Measurements from ENCODE around the gene RNFT2. TPM values are rescaled to one million over a fixed set of nuclear protein-coding genes. Genes with fewer than 3 reads are reported as not detected.
"Not testable (repeated sequence)": the region's sequence is repeated elsewhere in the genome, so short reads cannot be mapped to it uniquely, and the experiment has no call there.

RNFT2 gene
- total RNA-seq, 4 donors from 2014 or later: 0.26 to 0.38 TPM; not detected in 2

DNA sequence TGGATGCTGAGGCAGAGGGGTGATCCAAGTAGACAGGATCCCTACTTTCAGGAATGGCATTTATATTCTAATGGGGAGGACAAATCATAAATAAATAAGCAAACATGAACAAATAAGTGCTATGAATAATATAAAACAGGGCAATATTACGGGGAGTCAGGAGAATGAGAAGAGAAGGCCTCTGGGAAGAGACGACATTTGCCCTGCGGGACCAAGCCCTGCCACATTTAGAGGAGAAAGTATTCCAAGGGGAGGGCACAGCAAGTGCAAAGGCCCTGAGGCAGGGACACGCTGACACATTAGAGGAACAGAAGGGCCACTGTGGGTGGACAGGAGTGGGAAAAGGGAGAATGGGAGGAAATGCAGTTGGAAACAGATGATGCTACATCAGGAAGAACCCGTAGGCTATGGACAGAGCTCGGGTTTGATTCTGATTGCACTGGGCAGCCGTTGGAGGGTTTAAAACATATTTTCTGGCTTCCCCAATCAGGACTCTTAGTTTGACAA lies 1.3 kb downstream of the RNFT2 start:
- Histone ChIP-seq H3K9me3 (no peaks in the 10 kb centered on the region), H3K27ac (no peak overlapping the region), H3K27me3 (no peaks in the 10 kb centered on the region), H3K36me3 (peaks cover 0 to 12% (median 0%) of the 10 kb centered on the region in 3 donors), H3K4me1 (peaks cover 4 to 21% (median 12%) of the 10 kb centered on the region in 3 donors), H3K4me3 (no peak overlapping the region)
- intact Hi-C loops (cut with DNase I): loop anchor here (10.0 kb wide), 1 partner anchor 75 kb away; no protein-coding TSS in a partner anchor
- TF ChIP-seq POLR2A (IDR thresholded peaks at IDR 0.05): no peak
- TF ChIP-seq CTCF (IDR thresholded peaks at IDR 0.05): no peak
- no peak for DNase-seq
- 73 to 81% methylated on average over 7 of the region's 7 CpGs for WGBS, 2 donors

DNA sequence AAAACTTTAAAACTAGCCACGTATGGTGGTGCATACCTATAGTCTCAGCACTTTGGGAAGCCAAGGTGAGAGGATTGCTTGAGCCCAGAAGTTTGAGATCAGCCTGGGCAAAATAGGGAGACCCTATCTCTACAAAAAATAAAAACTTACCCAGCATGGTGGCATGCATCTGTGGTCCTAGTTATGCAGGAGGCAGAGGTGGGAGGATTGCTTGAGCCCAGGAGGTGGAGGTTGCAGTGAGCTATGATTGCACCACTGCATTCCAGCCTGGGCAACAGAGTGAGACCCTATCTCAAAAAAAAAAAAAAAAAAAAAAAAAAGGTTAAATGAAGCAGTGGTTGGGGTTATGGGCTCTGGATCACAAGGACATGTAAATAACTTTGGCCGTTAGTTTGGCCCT lies 4.7 kb downstream of the RNFT2 start:
- H3K27me3 ChIP-seq; H3K36me3 ChIP-seq; H3K4me3 ChIP-seq; DNase-seq; H3K4me1 ChIP-seq; H3K27ac ChIP-seq; intact Hi-C loops (cut with DNase I); H3K9me3 ChIP-seq: not testable (repeated sequence)
- WGBS, 2 donors: 60 to 71% methylated on average over 2 of the region's 2 CpGs

GRCh38 chr12:116744766-116745165 lies 6.7 kb downstream of the RNFT2 start:
- no peak overlapping the region for H3K27ac ChIP-seq
- no peak for DNase-seq
- TF ChIP-seq POLR2A (IDR thresholded peaks at IDR 0.05): no peak
- TF ChIP-seq CTCF (IDR thresholded peaks at IDR 0.05): no peak
- WGBS, 2 donors: 50 to 60% methylated on average over 2 to 3 of the region's 3 CpGs
- H3K4me1 ChIP-seq: no peaks in the 10 kb centered on the region
- no peak overlapping the region for H3K4me3 ChIP-seq
- no peaks in the 10 kb centered on the region for H3K27me3 ChIP-seq
- intact Hi-C loops (cut with DNase I): no loop called here
- no peaks in the 10 kb centered on the region for H3K36me3 ChIP-seq
- no peaks in the 10 kb centered on the region for H3K9me3 ChIP-seq

DNA sequence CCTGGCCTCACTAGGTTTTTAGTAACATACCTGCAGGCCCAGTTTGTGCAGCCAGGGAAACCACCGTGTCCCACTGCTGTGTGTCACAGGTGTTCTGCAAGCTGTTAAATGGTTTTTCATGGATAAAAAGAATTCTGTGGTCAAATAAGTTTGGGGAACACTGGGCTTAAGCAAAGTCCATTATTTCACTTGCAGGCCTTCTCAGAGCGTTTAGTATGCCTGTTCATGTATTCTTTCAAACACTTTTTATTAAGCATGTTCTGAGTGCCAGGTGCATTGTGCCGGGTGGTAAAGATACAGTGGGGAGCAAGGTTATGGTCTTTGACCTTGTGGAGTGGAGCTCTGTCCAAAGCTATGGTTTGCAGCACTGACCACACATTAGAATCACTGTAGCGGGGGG lies 7.4 kb downstream of the RNFT2 start:
- no peaks in the 10 kb centered on the region for H3K36me3 ChIP-seq
- 90 to 94% methylated on average over 3 of the region's 4 CpGs for WGBS, 2 donors
- TF ChIP-seq CTCF (IDR thresholded peaks at IDR 0.05) (no peak), POLR2A (IDR thresholded peaks at IDR 0.05) (no peak)
- no peaks in the 10 kb centered on the region for H3K9me3 ChIP-seq
- no peak for DNase-seq
- no peak overlapping the region for H3K4me3 ChIP-seq
- H3K27me3 ChIP-seq: no peaks in the 10 kb centered on the region
- H3K27ac ChIP-seq: no peak overlapping the region
- intact Hi-C loops (cut with DNase I): no loop called here
- H3K4me1 ChIP-seq: no peaks in the 10 kb centered on the region

DNA sequence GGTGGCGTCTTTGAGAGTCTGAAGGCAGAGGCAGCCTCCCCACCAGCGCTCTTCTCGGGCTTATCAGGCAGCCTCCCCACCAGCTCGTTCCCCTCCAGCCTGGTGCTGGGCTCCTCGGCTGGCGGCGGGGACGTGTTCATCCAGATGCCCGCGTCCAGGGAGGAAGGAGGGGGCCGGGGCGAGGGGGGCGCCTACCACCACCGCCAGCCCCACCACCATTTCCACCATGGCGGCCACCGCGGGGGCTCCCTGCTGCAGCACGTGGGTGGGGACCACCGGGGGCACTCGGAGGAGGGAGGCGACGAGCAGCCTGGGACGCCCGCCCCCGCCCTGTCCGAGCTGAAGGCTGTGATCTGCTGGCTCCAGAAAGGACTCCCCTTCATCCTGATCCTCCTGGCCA lies 11.8 kb downstream of the RNFT2 start:
- TF ChIP-seq CTCF (IDR thresholded peaks at IDR 0.05) (no peak), POLR2A (IDR thresholded peaks at IDR 0.05) (no peak)
- Histone ChIP-seq H3K4me1 (no peaks in the 10 kb centered on the region), H3K27me3 (no peaks in the 10 kb centered on the region), H3K36me3 (no peaks in the 10 kb centered on the region), H3K9me3 (no peaks in the 10 kb centered on the region), H3K27ac (no peak overlapping the region), H3K4me3 (no peak overlapping the region)
- WGBS, 2 donors: 92 to 100% methylated on average over 1 to 4 of the region's 26 CpGs
- DNase-seq: no peak
- intact Hi-C loops (cut with DNase I): no loop called here

DNA sequence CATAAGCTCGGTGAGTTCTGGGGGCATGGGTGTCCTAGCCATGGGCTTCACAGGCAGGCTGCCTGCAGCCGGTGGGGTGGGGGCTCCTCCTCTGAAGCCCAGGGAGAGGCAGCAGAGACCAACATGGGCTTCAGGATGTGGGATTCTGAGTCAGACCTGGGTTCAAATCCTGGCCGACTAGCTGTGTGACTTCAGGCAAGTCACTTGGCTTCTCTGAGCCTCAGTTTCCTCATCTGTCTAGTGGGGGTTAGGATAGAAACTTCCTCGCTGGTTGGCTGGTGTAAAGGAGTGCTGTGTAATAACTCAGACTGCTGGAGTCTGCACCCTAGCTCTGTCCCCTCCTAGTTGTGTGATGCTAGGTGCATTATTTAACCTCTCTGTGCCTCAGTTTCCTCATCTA lies 12.2 kb downstream of the RNFT2 start:
- 86 to 100% methylated on average over 1 of the region's 4 CpGs for WGBS, 2 donors

GRCh38 chr12:116754097-116754496 lies 16.0 kb downstream of the RNFT2 start:
- WGBS, 2 donors: 93 to 95% methylated on average over 5 of the region's 5 CpGs
- H3K4me3 ChIP-seq; H3K27me3 ChIP-seq; H3K36me3 ChIP-seq; H3K4me1 ChIP-seq; intact Hi-C loops (cut with DNase I); H3K9me3 ChIP-seq; H3K27ac ChIP-seq; DNase-seq: not testable (repeated sequence)

More for the DNA sequence above, 12.2 kb downstream of the RNFT2 start:
- Histone ChIP-seq H3K4me1 (no peaks in the 10 kb centered on the region), H3K4me3 (no peak overlapping the region), H3K27ac (no peak overlapping the region), H3K9me3 (no peaks in the 10 kb centered on the region), H3K27me3 (no peaks in the 10 kb centered on the region), H3K36me3 (no peaks in the 10 kb centered on the region)
- intact Hi-C loops (cut with DNase I): no loop called here
- TF ChIP-seq POLR2A (IDR thresholded peaks at IDR 0.05): no peak
- no peak for TF ChIP-seq CTCF (IDR thresholded peaks at IDR 0.05)
- no peak for DNase-seq

DNA sequence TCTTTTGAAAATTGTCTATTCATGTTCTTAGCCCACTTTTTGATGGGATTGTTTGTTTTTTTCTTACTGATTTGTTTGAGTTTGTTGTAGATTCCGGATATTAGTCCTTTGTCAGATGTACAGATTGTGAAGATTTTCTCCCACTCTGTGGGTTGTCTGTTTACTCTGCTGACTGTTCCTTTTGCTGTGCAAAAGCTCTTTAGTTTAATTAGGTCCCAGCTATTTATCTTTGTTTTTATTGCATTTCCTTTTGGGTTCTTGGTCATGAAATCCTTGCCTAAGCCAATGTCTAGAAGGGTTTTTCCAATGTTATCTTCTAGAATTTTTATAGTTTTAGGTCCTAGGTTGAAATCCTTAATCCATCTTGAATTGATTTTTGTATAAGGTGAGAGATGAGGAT lies 16.7 kb downstream of the RNFT2 start:
- H3K36me3 ChIP-seq; H3K4me1 ChIP-seq; H3K27ac ChIP-seq; H3K4me3 ChIP-seq; DNase-seq; H3K27me3 ChIP-seq; H3K9me3 ChIP-seq; intact Hi-C loops (cut with DNase I): not testable (repeated sequence)
- 86 to 100% methylated on average over 1 of the region's 1 CpG for WGBS, 2 donors

Data from esophagus squamous epithelium (tissue), 5 donors.